NAMALWA (cell line): ENCODE results near the gene GLDN.

Experiments
- DNase-seq: peaks from one replicate; pipeline ENCODE4 v3.0.0-alpha.2; 2015; ENCODE audit warnings: low spot score

GLDN gene

DNA sequence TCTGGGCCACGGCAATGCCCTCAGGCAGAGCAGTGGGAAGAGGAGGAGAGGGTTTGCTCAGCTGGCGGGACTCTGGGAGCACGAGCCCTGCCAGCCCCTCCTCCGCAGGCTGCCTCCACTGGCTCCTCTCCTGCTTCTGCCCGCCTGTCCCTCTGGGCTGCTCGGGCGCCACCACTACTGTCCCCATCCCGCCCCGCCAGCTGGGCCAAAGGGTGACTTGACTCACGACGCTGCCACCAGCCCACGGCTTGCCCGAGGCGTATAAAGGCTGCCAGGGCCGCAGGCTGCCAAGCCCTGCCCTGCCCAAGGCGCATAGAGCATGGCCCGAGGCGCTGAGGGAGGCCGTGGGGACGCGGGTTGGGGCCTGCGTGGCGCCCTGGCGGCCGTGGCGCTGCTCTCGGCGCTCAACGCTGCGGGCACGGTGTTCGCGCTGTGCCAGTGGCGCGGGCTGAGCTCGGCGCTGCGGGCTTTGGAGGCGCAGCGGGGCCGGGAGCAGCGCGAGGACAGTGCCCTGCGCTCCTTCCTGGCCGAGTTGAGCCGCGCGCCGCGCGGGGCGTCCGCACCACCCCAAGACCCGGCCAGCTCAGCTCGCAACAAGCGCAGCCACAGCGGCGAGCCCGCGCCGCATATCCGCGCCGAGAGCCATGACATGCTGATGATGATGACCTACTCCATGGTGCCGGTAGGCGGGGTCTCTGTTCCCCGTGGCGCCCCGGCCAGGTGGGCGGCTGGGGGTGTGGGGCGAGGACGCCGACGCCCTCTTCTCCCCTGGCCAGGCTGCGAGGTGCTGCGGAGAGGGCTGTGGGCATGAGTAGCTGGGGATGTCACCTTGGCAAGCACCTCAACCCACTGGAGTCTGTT, at the start of gene GLDN:
Gene GLDN, plus strand, starts transcription at position 290 of the 861 bp plus-strand sequence. Its CDS starts 30 bp downstream, at position 320.
- no peak for DNase-seq

DNA sequence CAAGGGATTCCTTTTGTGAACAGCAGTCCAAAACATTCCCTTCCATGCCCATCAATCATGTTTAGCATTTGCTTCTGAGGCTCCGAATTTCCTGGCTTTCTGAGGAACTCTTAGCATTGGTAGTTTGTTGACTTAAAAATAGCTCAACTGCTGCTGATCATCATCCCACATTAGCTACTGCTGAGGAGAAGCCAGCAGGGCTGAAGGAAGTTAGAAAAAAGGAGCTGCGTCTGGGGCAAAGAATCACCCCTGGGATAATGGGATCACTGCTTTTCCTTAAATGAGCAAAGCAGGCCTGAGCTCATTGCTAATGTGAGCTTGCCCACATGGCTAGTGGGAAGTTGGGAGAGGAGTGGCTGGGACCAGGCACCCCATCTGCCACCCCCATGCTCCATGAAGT, 42.8 kb upstream of the GLDN start:
- DNase-seq = no peak

GRCh38 chr15:51299187-51300015, 42.1 kb upstream of the GLDN start:
- DNase-seq = no peak

GRCh38 chr15:51302480-51302879, 39.0 kb upstream of the GLDN start:
- DNase-seq = no peak

DNA sequence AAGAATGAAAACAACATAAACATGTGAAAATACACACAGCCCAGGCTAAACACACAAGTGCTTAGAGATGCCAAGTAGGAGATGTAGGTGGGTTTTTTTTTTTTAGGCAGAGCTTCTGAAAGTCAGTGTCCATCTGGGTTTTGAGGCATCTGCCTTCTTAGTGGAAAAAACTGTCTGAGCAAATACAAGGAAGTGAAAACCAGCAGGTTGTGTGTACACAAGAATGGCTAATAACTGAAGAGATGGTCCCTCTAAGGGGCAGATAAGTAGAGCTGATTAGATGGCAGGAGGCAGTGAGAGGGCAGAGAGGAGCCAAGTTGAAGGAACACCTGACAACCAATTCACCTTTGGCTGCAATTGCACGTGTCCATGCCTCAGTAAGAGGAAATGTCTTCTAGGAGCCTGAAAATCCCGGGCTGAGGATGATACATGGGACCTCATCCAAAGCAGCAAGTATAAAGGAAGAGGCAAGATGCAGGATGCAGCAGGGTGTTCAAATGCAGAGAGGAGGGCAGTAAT, 37.9 kb upstream of the GLDN start:
- DNase-seq = no peak

DNA sequence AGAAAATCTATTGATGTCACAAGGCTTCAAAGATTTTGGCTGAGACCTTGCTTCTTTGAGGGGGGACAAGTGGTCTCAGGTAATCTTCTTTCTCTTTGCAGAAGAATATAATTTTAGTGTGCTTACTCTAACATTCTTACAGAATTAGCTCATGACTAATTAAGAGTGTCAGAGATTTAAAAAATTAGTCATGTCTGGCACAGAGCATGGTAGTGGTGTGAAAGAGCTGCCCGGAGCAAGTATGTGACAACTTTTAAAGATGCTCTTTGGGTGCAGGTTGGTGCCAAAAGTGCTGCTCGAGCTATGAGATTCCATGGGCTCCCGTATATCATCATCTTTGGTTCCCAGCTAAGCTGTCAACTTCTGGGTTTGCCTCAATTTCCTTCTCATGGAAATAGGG, 34.1 kb upstream of the GLDN start:
- DNase-seq = no peak

DNA sequence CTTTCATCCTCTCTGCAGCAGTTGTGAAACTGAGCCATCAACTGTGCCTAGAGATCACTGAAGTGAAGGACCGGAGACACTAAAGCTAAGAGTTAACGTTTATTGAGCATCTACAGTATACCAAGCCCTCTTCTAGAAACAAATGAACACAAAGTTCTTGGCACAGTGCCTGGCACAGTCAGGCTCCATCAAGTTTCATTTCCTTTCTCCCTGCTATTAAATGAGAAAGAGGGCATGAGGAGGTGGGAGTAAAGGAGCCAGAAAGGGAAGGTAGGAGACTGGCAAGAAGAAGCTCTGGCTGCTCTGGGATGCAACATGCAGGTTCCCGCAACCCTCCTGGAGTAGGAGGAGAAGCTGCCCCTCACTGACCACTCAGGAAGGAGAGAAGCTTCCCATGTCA, 33.6 kb upstream of the GLDN start:
- DNase-seq = no peak

GRCh38 chr15:51310064-51310463, 31.4 kb upstream of the GLDN start:
- no peak for DNase-seq

DNA sequence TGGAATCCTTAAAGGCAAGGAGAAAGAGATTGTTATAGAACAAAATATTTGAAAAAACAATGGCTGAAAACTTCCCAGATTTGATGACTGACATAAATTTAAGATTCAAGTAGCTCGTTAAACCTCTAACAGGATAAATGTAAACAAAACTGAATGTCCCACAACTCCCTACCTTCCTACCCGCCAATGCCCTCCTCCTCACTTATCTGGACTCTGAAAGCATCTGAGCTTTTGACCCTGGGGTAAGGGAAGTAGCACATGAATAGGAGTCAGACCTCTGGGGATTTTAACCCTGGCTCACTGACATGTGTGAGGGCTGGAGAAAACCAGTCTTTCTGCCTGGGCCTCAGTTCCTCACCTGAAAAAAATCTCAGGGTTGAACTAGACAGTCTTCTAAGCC, 29.9 kb upstream of the GLDN start:
- no peak for DNase-seq

DNA sequence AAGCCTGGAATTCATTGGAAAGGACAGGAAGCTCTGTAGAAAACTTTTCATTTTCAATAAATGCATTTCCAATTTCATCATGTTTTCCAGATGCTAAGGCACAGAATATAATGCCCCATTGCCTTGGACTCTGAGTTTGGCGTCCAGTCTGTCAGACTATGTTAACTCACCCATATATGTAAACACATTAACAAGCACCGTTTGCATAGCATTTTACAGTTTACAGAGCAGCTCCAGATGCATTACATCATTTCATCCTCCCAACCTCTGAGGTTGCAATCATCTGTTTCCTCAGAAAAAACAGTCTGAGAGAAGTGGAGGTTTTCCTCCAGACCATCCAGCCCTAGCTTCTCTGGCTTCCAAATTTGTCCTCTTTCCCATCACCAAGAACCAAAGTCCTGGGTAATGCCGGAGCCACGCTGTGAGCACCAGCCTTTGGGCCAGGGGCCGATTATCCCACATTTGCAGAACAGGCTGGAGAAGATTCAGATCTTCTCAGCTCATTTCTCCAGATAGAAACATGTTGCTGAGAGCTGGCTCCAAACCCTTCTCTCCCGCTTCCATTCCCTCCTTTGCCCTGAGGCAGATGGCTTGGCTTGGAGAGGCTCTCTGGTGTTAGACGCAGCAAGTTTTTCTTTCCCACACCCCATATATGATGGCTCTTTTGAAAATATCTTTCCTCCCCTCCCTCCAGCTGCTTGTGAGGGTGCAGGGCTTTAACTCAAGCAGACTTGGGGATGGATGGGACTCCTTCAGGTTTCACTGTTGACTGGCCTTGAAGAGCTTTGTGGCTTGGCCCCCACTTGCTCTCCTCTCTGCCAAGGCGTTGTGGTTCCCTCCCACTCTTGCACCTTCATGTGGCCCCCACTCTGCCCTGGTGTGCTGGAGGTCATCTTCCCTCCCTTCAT, 29.0 kb upstream of the GLDN start:
- DNase-seq = no peak

- no peak for DNase-seq
Measured at GRCh38 chr15:51313074-51313393, 28.4 kb upstream of the GLDN start.

- DNase-seq = no peak
Measured at GRCh38 chr15:51313644-51314280, 27.7 kb upstream of the GLDN start.

GRCh38 chr15:51314391-51315337, 26.8 kb upstream of the GLDN start:
- DNase-seq = no peak

DNA sequence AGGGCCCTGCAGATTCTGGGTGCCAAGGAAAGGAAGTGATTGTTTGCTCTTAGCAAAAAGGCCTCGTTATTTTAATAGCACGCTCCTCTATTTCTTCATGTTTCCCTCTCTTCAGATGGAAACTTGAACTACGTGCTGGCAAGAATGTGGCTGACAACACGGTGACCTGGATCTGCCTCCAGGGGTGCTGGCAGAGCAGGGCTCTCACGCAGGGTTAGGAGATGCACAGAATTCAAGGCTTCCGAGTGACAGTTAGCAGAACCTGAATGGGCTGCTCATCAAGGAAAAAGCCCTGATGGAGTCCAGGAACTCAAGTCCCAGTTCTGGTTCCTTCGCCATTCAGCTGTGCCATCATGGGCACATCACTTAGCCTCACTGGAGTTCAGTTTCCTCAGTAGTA, 25.7 kb upstream of the GLDN start:
- no peak for DNase-seq

DNA sequence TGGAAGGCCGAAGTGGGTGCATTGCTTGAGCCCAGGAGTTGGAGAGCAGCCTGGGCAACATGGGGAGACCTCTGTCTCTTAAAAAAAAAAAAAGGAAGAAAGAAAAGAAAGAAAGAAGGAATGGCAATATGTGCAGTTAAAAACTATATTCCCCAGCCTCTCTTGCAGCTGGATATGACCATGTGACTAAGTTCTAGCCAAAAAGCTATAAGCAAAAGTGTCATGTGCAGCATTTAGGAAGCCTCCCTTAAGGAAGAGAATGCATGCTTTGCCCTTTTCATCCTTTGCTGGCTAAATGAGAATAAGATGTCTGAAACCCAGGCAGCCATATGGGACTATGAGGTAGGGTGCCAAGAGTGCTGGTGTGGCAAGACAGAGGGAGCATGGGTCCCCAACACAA, 24.8 kb upstream of the GLDN start:
- DNase-seq = no peak

GRCh38 chr15:51318382-51319150, 22.9 kb upstream of the GLDN start:
- no peak for DNase-seq

DNA sequence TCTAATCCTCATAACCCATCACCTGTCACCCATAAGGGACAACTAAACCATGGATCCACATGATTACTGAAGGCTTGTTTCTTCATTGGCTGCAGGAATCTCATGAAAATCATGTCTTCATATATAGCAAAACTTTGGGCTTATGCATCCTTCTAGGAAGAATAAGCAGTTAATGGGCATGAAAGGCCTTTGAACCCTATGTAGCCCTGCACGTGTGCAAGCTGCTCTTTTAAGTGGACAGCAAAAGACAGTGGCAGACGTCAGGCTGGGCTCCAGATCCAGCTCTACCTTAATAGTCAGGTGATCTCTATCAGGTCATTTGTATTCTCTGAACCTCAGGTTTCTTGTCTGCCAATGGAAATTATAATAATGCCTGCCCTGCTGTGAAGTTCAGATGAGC, 21.9 kb upstream of the GLDN start:
- DNase-seq = no peak

DNA sequence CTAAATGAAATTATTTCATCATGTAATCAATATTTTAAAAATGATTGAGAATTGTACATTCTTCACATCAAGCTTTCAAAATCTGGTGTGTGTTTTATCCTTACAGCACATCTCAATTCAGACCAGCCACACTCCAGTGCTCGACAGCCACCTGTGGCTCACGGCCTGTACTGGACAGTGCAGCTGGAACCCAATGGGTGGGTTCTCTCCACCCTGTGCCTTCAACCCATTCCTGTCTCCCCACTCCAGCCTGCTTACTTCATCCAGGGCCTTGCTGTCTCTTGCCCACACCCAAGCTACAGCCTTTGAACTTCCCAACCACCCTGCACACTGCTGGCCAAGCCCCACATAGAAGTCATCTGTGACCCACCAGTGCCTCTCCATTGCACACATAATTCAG, 20.6 kb upstream of the GLDN start:
- no peak for DNase-seq

DNA sequence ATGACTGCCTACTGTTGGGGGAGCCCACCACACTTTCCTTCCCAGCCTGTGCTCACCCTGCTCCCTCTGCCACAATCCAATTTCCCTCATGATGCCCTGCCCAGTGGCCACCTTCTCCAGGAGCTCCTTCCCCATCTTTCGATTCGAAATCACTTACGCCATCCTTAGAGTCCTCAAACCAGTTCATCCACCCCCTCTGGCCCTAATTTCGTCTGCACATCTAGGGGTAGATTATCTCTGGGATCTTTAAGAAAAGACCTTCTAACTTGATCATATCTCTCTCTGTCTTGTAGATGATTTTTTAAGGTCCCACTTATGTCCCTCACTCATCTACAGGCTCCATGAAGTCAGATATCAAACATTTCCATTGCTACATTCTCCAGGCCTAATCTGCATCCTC, 20.1 kb upstream of the GLDN start:
- no peak for DNase-seq
